ENCODE results near the gene STRIP2. TPM values are rescaled to one million over a fixed set of nuclear protein-coding genes. Genes with fewer than 3 reads are reported as not detected.
"Not testable (repeated sequence)": the region's sequence is repeated elsewhere in the genome, so short reads cannot be mapped to it uniquely, and the experiment has no call there.

The STRIP2 gene
- total and polyA plus RNA-seq, 2 experiments from 2014 or later: 4.7 to 10.6 TPM

DNA sequence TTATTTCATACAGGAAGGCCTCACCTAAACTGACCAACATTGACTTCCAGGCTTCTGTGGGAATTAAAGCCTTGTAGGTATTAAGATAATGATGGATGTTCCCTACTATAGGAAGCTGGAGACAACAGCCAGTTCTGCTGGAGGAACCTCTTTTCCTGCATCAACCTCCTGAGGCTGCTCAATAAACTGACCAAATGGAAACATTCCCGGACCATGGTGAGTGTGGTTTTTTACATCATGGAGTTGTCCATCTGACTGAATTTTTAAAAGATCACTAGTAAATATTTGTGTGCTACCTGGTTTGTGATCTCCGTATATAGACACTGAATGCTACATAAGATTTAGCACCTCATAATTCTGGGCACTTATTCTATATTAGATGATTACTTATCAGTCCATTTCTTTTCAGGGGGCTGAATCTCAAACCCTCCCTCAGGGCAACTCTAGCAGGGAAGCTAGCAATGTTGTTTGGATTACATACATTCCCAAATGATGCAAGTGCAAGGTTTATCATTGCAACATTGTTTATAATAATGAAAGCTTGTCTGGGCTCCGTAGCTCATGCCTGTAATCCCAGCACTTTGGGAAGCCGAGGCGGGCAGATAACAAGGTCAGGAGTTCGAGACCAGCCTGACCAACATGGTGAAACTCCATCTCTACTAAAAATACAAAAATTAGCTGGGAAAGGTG lies 46.6 kb downstream of the STRIP2 start (continued):
- no peak for TF ChIP-seq EZH2phosphoT487 (IDR thresholded peaks at IDR 0.05; ENCODE audit: unreplicated experiment)
- no peak for TF ChIP-seq ZNF331 (CRISPR knock-in tag; IDR thresholded peaks at IDR 0.05; ENCODE audit: low read depth)
- TF ChIP-seq POLR2AphosphoS5 (IDR thresholded peaks at IDR 0.05; ENCODE audit: low read depth): no peak
- TF ChIP-seq CTCF (conservative IDR thresholded peaks at IDR 0.05; ENCODE audit: low read depth in 2 of 2): no peak

- Mint-ChIP-seq H3K36me3 (ENCODE audit: low read depth) (peaks cover 32% of the 10 kb centered on the region), H3K9me3 (peaks cover 13% of the 10 kb centered on the region)
- not testable (repeated sequence) for H2AFZ ChIP-seq; H3K27me3 ChIP-seq (ENCODE audit: insufficient read depth); H3K4me3 ChIP-seq; H3K4me3 Mint-ChIP-seq; H3K4me2 ChIP-seq; H3K4me1 Mint-ChIP-seq; ATAC-seq; H3K27ac ChIP-seq (ENCODE audit: low read depth); H3K9me2 ChIP-seq (ENCODE audit: insufficient read depth); H3F3A ChIP-seq (replicated peaks; ENCODE audit: low read depth); DNase-seq (ENCODE audit: low spot score); H3K27me3 Mint-ChIP-seq (ENCODE audit: insufficient read depth, low read depth, poor library complexity); H3K4me1 ChIP-seq (ENCODE audit: insufficient read depth); H3K79me2 ChIP-seq (replicated peaks; ENCODE audit: insufficient read depth); H3K36me3 ChIP-seq (ENCODE audit: insufficient read depth); H3K27ac Mint-ChIP-seq; H4K20me1 ChIP-seq (replicated peaks; ENCODE audit: insufficient read depth)
Measured at GRCh38 chr7:129481376-129481775, 47.1 kb downstream of the STRIP2 start.

DNA sequence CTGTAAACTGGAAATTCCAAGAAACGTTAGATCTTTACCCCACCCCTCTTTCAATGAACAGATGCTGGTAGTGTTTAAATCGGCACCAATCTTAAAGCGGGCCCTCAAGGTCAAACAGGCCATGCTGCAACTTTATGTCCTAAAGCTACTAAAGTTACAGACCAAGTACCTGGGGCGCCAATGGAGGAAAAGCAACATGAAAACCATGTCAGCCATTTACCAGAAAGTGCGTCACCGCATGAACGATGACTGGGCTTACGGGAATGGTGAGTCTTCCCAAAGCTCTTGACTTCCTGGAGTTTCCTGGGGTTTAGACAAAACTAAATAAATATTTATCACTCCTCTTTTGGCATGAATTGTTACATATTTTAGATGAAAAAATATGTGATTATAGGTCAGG lies 48.5 kb downstream of the STRIP2 start:
- H3K79me2 ChIP-seq (replicated peaks; ENCODE audit: insufficient read depth): no peaks in the 10 kb centered on the region
- H3K4me3 ChIP-seq: no peak overlapping the region
- Mint-ChIP-seq H3K4me3 (no peak overlapping the region), H3K36me3 (ENCODE audit: low read depth) (peaks cover 21% of the 10 kb centered on the region), H3K27me3 (ENCODE audit: insufficient read depth, low read depth, poor library complexity) (peaks cover 3% of the 10 kb centered on the region), H3K9me3 (peaks cover 2% of the 10 kb centered on the region), H3K4me1 (no peaks in the 10 kb centered on the region), H3K27ac (no peak overlapping the region)
- H3K36me3 ChIP-seq (ENCODE audit: insufficient read depth): no peaks in the 10 kb centered on the region; the same call in 1 of the 2 replicates
- DNase-seq (ENCODE audit: low spot score) (no peak), ATAC-seq (no peak)
- no peaks in the 10 kb centered on the region for H3K27me3 ChIP-seq (ENCODE audit: insufficient read depth)
- H3K4me2 ChIP-seq: no peak overlapping the region
- H4K20me1 ChIP-seq (replicated peaks; ENCODE audit: insufficient read depth): peaks cover 4% of the 10 kb centered on the region; the same call in 1 of the 2 replicates
- H3K4me1 ChIP-seq (ENCODE audit: insufficient read depth): no peaks in the 10 kb centered on the region
- no peak overlapping the region for H2AFZ ChIP-seq
- H3K27ac ChIP-seq (ENCODE audit: low read depth): no peak overlapping the region
- H3F3A ChIP-seq (replicated peaks; ENCODE audit: low read depth): no peaks in the 10 kb centered on the region
- H3K9me2 ChIP-seq (ENCODE audit: insufficient read depth): no peaks in the 10 kb centered on the region
- TF ChIP-seq, protein P1, sequence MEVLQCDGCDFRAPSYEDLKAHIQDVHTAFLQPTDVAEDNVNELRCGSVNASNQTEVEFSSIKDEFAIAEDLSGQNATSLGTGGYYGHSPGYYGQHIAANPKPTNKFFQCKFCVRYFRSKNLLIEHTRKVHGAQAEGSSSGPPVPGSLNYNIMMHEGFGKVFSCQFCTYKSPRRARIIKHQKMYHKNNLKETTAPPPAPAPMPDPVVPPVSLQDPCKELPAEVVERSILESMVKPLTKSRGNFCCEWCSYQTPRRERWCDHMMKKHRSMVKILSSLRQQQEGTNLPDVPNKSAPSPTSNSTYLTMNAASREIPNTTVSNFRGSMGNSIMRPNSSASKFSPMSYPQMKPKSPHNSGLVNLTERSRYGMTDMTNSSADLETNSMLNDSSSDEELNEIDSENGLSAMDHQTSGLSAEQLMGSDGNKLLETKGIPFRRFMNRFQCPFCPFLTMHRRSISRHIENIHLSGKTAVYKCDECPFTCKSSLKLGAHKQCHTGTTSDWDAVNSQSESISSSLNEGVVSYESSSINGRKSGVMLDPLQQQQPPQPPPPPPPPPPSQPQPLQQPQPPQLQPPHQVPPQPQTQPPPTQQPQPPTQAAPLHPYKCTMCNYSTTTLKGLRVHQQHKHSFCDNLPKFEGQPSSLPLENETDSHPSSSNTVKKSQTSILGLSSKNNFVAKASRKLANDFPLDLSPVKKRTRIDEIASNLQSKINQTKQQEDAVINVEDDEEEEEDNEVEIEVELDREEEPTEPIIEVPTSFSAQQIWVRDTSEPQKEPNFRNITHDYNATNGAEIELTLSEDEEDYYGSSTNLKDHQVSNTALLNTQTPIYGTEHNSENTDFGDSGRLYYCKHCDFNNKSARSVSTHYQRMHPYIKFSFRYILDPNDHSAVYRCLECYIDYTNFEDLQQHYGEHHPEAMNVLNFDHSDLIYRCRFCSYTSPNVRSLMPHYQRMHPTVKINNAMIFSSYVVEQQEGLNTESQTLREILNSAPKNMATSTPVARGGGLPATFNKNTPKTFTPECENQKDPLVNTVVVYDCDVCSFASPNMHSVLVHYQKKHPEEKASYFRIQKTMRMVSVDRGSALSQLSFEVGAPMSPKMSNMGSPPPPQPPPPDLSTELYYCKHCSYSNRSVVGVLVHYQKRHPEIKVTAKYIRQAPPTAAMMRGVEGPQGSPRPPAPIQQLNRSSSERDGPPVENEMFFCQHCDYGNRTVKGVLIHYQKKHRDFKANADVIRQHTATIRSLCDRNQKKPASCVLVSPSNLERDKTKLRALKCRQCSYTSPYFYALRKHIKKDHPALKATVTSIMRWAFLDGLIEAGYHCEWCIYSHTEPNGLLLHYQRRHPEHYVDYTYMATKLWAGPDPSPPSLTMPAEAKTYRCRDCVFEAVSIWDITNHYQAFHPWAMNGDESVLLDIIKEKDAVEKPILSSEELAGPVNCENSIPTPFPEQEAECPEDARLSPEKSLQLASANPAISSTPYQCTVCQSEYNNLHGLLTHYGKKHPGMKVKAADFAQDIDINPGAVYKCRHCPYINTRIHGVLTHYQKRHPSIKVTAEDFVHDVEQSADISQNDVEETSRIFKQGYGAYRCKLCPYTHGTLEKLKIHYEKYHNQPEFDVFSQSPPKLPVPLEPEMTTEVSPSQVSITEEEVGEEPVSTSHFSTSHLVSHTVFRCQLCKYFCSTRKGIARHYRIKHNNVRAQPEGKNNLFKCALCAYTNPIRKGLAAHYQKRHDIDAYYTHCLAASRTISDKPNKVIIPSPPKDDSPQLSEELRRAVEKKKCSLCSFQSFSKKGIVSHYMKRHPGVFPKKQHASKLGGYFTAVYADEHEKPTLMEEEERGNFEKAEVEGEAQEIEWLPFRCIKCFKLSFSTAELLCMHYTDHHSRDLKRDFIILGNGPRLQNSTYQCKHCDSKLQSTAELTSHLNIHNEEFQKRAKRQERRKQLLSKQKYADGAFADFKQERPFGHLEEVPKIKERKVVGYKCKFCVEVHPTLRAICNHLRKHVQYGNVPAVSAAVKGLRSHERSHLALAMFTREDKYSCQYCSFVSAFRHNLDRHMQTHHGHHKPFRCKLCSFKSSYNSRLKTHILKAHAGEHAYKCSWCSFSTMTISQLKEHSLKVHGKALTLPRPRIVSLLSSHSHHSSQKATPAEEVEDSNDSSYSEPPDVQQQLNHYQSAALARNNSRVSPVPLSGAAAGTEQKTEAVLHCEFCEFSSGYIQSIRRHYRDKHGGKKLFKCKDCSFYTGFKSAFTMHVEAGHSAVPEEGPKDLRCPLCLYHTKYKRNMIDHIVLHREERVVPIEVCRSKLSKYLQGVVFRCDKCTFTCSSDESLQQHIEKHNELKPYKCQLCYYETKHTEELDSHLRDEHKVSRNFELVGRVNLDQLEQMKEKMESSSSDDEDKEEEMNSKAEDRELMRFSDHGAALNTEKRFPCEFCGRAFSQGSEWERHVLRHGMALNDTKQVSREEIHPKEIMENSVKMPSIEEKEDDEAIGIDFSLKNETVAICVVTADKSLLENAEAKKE (CRISPR knock-in tag; IDR thresholded peaks at IDR 0.05): no peak
- TF ChIP-seq CREB1 (CRISPR knock-in tag; IDR thresholded peaks at IDR 0.05; ENCODE audit: low read depth) (no peak), ETS1 (IDR thresholded peaks at IDR 0.05) (no peak), NANOG (IDR thresholded peaks at IDR 0.05; ENCODE audit: borderline replicate concordance) (no peak), POLR2AphosphoS5 (IDR thresholded peaks at IDR 0.05; ENCODE audit: low read depth) (no peak), ZNF114 (CRISPR knock-in tag; IDR thresholded peaks at IDR 0.05) (no peak), ZNF331 (CRISPR knock-in tag; IDR thresholded peaks at IDR 0.05; ENCODE audit: low read depth) (no peak), JUNB (IDR thresholded peaks at IDR 0.05; ENCODE audit: unreplicated experiment) (no peak), STAT1 (IDR thresholded peaks at IDR 0.05; ENCODE audit: unreplicated experiment) (no peak)
